ENCODE measurements around the gene CCDC187. TPM values are rescaled to one million over a fixed set of nuclear protein-coding genes. Genes with fewer than 3 reads are reported as not detected.

The CCDC187 gene
- polyA plus RNA-seq, 1 donor (not counting 4 experiments of a cell fraction or from before 2014, with no cell fraction given), result 0.03 TPM

DNA sequence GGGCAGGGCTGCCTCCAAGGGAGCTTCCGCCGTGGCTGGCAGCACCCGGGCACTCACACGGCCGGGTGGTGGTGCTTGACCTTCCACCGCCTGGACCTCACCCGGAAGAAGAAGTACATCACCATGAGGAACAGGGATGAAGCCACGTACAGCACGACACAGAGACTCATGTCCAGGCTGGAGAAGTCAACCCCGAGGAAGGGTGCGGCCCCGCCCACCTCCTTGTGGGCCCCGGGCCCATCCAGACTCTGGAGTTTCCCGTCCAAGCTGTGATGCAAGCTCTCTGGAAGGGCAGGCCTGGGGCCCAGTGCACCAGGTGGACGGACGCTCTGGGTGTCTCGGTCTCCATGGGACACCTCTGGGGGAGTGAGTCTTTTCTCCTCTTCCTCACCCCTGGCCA is 95.2 kb downstream of the CCDC187 start:
- DNase-seq (ENCODE audit: low read depth, low spot score) (no peak), FAIRE-seq (no peak)
- peaks cover 22% of the 10 kb centered on the region for H4K20me1 ChIP-seq (ENCODE audit: control insufficient read depth, extremely low read depth, insufficient read depth, low read length)
- peaks cover under 1 to 5% of the 10 kb centered on the region in 2 experiments for H3K36me3 ChIP-seq (ENCODE audit: control insufficient read depth in 2 of 2, extremely low read depth in 1 of 2, insufficient read depth in 2 of 2, low read length in 2 of 2)
- H3K79me2 ChIP-seq (ENCODE audit: control insufficient read depth, insufficient read depth, low read length), result no peaks in the 10 kb centered on the region
- H3K9ac ChIP-seq (ENCODE audit: control insufficient read depth, extremely low read depth, insufficient read depth, low read length), result no peak overlapping the region
- H3K4me2 ChIP-seq (ENCODE audit: control insufficient read depth, extremely low read depth, insufficient read depth, low read depth, low read length), result no peak overlapping the region
- no peaks in the 10 kb centered on the region for H3K9me1 ChIP-seq (ENCODE audit: control insufficient read depth, extremely low read depth, insufficient read depth, low read length)
- dilution Hi-C loops (cut with MboI; ENCODE audit: extremely low pct_ligation_motif_present, low sequenced_read_pairs), result no loop called here
- no peak overlapping the region for H3K4me3 ChIP-seq (ENCODE audit: control insufficient read depth in 2 of 3, extremely low read depth in 1 of 3, insufficient read depth in 2 of 3, low read depth in 1 of 3, low read length in 3 of 3)
- H3K4me1 ChIP-seq (ENCODE audit: control insufficient read depth, extremely low read depth, insufficient read depth, low read length), result no peaks in the 10 kb centered on the region
- H3K27me3 ChIP-seq (ENCODE audit: control insufficient read depth, extremely low read depth, insufficient read depth, low read length), result peaks cover 12% of the 10 kb centered on the region
- H3K9me3 ChIP-seq (ENCODE audit: control insufficient read depth, low read depth, low read length), result no peaks in the 10 kb centered on the region
- no peak overlapping the region for H2AFZ ChIP-seq (ENCODE audit: control insufficient read depth, low read length)
- no peak overlapping the region for H3K27ac ChIP-seq (ENCODE audit: control insufficient read depth, insufficient read depth, low read length)
- TF ChIP-seq, protein P1, sequence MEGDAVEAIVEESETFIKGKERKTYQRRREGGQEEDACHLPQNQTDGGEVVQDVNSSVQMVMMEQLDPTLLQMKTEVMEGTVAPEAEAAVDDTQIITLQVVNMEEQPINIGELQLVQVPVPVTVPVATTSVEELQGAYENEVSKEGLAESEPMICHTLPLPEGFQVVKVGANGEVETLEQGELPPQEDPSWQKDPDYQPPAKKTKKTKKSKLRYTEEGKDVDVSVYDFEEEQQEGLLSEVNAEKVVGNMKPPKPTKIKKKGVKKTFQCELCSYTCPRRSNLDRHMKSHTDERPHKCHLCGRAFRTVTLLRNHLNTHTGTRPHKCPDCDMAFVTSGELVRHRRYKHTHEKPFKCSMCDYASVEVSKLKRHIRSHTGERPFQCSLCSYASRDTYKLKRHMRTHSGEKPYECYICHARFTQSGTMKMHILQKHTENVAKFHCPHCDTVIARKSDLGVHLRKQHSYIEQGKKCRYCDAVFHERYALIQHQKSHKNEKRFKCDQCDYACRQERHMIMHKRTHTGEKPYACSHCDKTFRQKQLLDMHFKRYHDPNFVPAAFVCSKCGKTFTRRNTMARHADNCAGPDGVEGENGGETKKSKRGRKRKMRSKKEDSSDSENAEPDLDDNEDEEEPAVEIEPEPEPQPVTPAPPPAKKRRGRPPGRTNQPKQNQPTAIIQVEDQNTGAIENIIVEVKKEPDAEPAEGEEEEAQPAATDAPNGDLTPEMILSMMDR (optimal IDR thresholded peaks at IDR 0.05 in 1 of 3, IDR thresholded peaks at IDR 0.05 in 1 of 3, conservative IDR thresholded peaks at IDR 0.05 in 1 of 3; ENCODE audit: extremely low read depth in 1 of 3, insufficient read depth in 2 of 3, low read length in 3 of 3), result no peak
- TF ChIP-seq EZH2 (IDR thresholded peaks at IDR 0.05; ENCODE audit: low read length), result no peak

DNA sequence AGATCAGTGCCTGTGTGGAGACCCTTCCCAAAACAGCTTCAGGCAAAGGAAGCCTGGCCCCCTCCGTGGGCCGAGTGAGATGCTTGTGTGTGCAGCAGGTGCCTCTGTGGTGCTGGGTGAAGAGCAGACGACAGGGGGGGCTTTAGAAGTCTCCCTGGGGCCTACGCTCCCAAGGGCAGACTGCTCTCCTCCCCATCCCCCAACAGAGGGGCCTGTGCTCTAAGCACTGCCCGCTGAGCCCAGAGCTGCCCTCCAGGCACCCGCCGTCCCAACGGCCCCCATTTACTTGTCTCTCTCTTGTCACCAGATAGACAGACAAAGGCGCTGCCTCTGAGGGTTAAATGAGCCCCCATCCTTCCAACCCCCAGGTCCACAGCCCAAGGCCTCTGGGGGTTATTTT is 96.3 kb downstream of the CCDC187 start:
- dilution Hi-C loops (cut with MboI; ENCODE audit: extremely low pct_ligation_motif_present, low sequenced_read_pairs), result no loop called here
- H3K79me2 ChIP-seq (ENCODE audit: control insufficient read depth, insufficient read depth, low read length), result no peaks in the 10 kb centered on the region
- peaks cover 0 to 5% of the 10 kb centered on the region in 2 experiments for H3K36me3 ChIP-seq (ENCODE audit: control insufficient read depth in 2 of 2, extremely low read depth in 1 of 2, insufficient read depth in 2 of 2, low read length in 2 of 2)
- no peak overlapping the region for H2AFZ ChIP-seq (ENCODE audit: control insufficient read depth, low read length)
- no peak for DNase-seq (ENCODE audit: low read depth, low spot score)
- H3K9ac ChIP-seq (ENCODE audit: control insufficient read depth, extremely low read depth, insufficient read depth, low read length), result no peak overlapping the region
- no peak overlapping the region for H3K4me2 ChIP-seq (ENCODE audit: control insufficient read depth, extremely low read depth, insufficient read depth, low read depth, low read length)
- H3K27ac ChIP-seq (ENCODE audit: control insufficient read depth, insufficient read depth, low read length), result no peak overlapping the region
- no peak for FAIRE-seq
- no peaks in the 10 kb centered on the region for H3K4me1 ChIP-seq (ENCODE audit: control insufficient read depth, extremely low read depth, insufficient read depth, low read length)
- no peak for TF ChIP-seq EZH2 (IDR thresholded peaks at IDR 0.05; ENCODE audit: low read length)
- TF ChIP-seq, protein P1 (optimal IDR thresholded peaks at IDR 0.05 in 1 of 3, IDR thresholded peaks at IDR 0.05 in 1 of 3, conservative IDR thresholded peaks at IDR 0.05 in 1 of 3; ENCODE audit: extremely low read depth in 1 of 3, insufficient read depth in 2 of 3, low read length in 3 of 3), result no peak
- H3K9me1 ChIP-seq (ENCODE audit: control insufficient read depth, extremely low read depth, insufficient read depth, low read length), result no peaks in the 10 kb centered on the region
- H3K9me3 ChIP-seq (ENCODE audit: control insufficient read depth, low read depth, low read length), result no peaks in the 10 kb centered on the region
- peaks cover 22% of the 10 kb centered on the region for H4K20me1 ChIP-seq (ENCODE audit: control insufficient read depth, extremely low read depth, insufficient read depth, low read length)
- H3K4me3 ChIP-seq (ENCODE audit: control insufficient read depth in 2 of 3, extremely low read depth in 1 of 3, insufficient read depth in 2 of 3, low read depth in 1 of 3, low read length in 3 of 3), result no peak overlapping the region
- peaks cover 21% of the 10 kb centered on the region for H3K27me3 ChIP-seq (ENCODE audit: control insufficient read depth, extremely low read depth, insufficient read depth, low read length)
